ENCODE data around the gene ASF1B. TPM values are rescaled to one million over a fixed set of nuclear protein-coding genes. Genes with fewer than 3 reads are reported as not detected.
"Not testable (repeated sequence)": the region's sequence is repeated elsewhere in the genome, so short reads cannot be mapped to it uniquely, and the experiment has no call there.

ASF1B gene
- total and polyA plus RNA-seq, 2 donors (not counting 3 experiments of a cell fraction or from before 2014, with no cell fraction given) = 39.1 to 42.4 TPM

GRCh38 chr19:14181906-14182305, 45.5 kb upstream of the ASF1B start:
- H3K4me2 ChIP-seq (ENCODE audit: insufficient read depth, low read length) = no peak overlapping the region
- dilution Hi-C loops (cut with MboI; ENCODE audit: extremely low pct_ligation_motif_present, low sequenced_read_pairs) (no loop called here), intact Hi-C loops (cut with micrococcal nuclease) (no loop called here)
- no peaks in the 10 kb centered on the region for H3K4me1 ChIP-seq (ENCODE audit: control insufficient read depth, extremely low read depth, insufficient read depth, low read length)
- no peak overlapping the region for H3K4me3 ChIP-seq (replicated peaks in 1 of 3; ENCODE audit: insufficient read depth in 1 of 3, low read depth in 1 of 3, low read length in 3 of 3)
- no peak overlapping the region for H3K9ac ChIP-seq (replicated peaks; ENCODE audit: extremely low read depth, insufficient read depth, low read length)
- H4K20me1 ChIP-seq (replicated peaks; ENCODE audit: control insufficient read depth, extremely low read depth, insufficient read depth, low read length) = no peaks in the 10 kb centered on the region
- no TSS peak for BruUV-seq (replicated peaks)
- ChIA-PET POLR2A (no interaction called here), CTCF (interaction anchor here (1.3 kb wide), 1 partner anchor 10 kb away, joined by 3 read pairs; no protein-coding TSS in a partner anchor)
- no peaks in the 10 kb centered on the region for H3K27me3 ChIP-seq (ENCODE audit: control insufficient read depth in 2 of 2, insufficient read depth in 2 of 2, low read length in 2 of 2)
- no peak for TF ChIP-seq POLR2A (IDR thresholded peaks at IDR 0.05; ENCODE audit: low read depth, low read length)
- TF ChIP-seq GATA2 (IDR thresholded peaks at IDR 0.05; ENCODE audit: insufficient read depth, insufficient read length, low read depth, low read length) = no peak
- no peak for TF ChIP-seq JUN (IDR thresholded peaks at IDR 0.05; ENCODE audit: borderline replicate concordance, insufficient read depth, insufficient read length, low read depth)
- TF ChIP-seq, protein P1, sequence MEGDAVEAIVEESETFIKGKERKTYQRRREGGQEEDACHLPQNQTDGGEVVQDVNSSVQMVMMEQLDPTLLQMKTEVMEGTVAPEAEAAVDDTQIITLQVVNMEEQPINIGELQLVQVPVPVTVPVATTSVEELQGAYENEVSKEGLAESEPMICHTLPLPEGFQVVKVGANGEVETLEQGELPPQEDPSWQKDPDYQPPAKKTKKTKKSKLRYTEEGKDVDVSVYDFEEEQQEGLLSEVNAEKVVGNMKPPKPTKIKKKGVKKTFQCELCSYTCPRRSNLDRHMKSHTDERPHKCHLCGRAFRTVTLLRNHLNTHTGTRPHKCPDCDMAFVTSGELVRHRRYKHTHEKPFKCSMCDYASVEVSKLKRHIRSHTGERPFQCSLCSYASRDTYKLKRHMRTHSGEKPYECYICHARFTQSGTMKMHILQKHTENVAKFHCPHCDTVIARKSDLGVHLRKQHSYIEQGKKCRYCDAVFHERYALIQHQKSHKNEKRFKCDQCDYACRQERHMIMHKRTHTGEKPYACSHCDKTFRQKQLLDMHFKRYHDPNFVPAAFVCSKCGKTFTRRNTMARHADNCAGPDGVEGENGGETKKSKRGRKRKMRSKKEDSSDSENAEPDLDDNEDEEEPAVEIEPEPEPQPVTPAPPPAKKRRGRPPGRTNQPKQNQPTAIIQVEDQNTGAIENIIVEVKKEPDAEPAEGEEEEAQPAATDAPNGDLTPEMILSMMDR (IDR thresholded peaks at IDR 0.05; ENCODE audit: extremely low read depth in 1 of 2, insufficient read depth in 1 of 2, low read depth in 1 of 2, low read length in 2 of 2) = no peak
- TF ChIP-seq MYC (IDR thresholded peaks at IDR 0.05; ENCODE audit: low read depth, low read length) = no peak
- no peak for TF ChIP-seq MAX (IDR thresholded peaks at IDR 0.05; ENCODE audit: insufficient read depth, insufficient read length)
- no peak for TF ChIP-seq FOS (IDR thresholded peaks at IDR 0.05; ENCODE audit: borderline replicate concordance, insufficient read depth, low read length)
- no peak for TF ChIP-seq POLR2AphosphoS5 (IDR thresholded peaks at IDR 0.05; ENCODE audit: insufficient read depth, low read depth, low read length)
- TF ChIP-seq EZH2 (IDR thresholded peaks at IDR 0.05; ENCODE audit: borderline replicate concordance, low read depth, low read length, severe bottlenecking) = no peak
- no peaks in the 10 kb centered on the region for H3K9me3 ChIP-seq (replicated peaks; ENCODE audit: control insufficient read depth, insufficient read depth, low read length)
- no peak overlapping the region for H3K27ac ChIP-seq (ENCODE audit: insufficient read depth, low read depth, low read length)
- H2AFZ ChIP-seq (ENCODE audit: low read depth, low read length) = no peak overlapping the region
- H3K79me2 ChIP-seq (ENCODE audit: control insufficient read depth, insufficient read depth, low read length) = no peaks in the 10 kb centered on the region
- DNase-seq (ENCODE audit: low read depth, low spot score) = no peak
- no peaks in the 10 kb centered on the region for H3K9me1 ChIP-seq (replicated peaks; ENCODE audit: control insufficient read depth, extremely low read depth, insufficient read depth, low read length)
- H3K36me3 ChIP-seq (ENCODE audit: control insufficient read depth in 2 of 2, extremely low read depth in 1 of 2, insufficient read depth in 2 of 2, low read length in 2 of 2) = no peaks in the 10 kb centered on the region
- no peak for FAIRE-seq

GRCh38 chr19:14181199-14181598, 44.8 kb upstream of the ASF1B start:
- H3K36me3 ChIP-seq (ENCODE audit: control insufficient read depth in 2 of 2, extremely low read depth in 1 of 2, insufficient read depth in 2 of 2, low read length in 2 of 2); H3K4me2 ChIP-seq (ENCODE audit: insufficient read depth, low read length); H3K27ac ChIP-seq (ENCODE audit: insufficient read depth, low read depth, low read length); POLR2A ChIA-PET; H3K27me3 ChIP-seq (ENCODE audit: control insufficient read depth in 2 of 2, insufficient read depth in 2 of 2, low read length in 2 of 2); H3K9me3 ChIP-seq (replicated peaks; ENCODE audit: control insufficient read depth, insufficient read depth, low read length); H2AFZ ChIP-seq (ENCODE audit: low read depth, low read length); dilution Hi-C loops (cut with MboI; ENCODE audit: extremely low pct_ligation_motif_present, low sequenced_read_pairs); DNase-seq (ENCODE audit: low read depth, low spot score); intact Hi-C loops (cut with micrococcal nuclease); H3K4me1 ChIP-seq (ENCODE audit: control insufficient read depth, extremely low read depth, insufficient read depth, low read length); FAIRE-seq; H3K9ac ChIP-seq (replicated peaks; ENCODE audit: extremely low read depth, insufficient read depth, low read length); H3K4me3 ChIP-seq (replicated peaks in 1 of 3; ENCODE audit: insufficient read depth in 1 of 3, low read depth in 1 of 3, low read length in 3 of 3); H3K79me2 ChIP-seq (ENCODE audit: control insufficient read depth, insufficient read depth, low read length); BruUV-seq (replicated peaks); H3K9me1 ChIP-seq (replicated peaks; ENCODE audit: control insufficient read depth, extremely low read depth, insufficient read depth, low read length); H4K20me1 ChIP-seq (replicated peaks; ENCODE audit: control insufficient read depth, extremely low read depth, insufficient read depth, low read length): not testable (repeated sequence)
- CTCF ChIA-PET = interaction anchor here (1.3 kb wide), 1 partner anchor 9 kb away, joined by 3 read pairs; no protein-coding TSS in a partner anchor
